ENCODE measurements around the gene MLKL.
"Not testable (repeated sequence)": the region's sequence is repeated elsewhere in the genome, so short reads cannot be mapped to it uniquely, and the experiment has no call there.

Gene MLKL

GRCh38 chr16:74731853-74732477, 31.3 kb upstream of the MLKL start:
- no peak for DNase-seq

DNA sequence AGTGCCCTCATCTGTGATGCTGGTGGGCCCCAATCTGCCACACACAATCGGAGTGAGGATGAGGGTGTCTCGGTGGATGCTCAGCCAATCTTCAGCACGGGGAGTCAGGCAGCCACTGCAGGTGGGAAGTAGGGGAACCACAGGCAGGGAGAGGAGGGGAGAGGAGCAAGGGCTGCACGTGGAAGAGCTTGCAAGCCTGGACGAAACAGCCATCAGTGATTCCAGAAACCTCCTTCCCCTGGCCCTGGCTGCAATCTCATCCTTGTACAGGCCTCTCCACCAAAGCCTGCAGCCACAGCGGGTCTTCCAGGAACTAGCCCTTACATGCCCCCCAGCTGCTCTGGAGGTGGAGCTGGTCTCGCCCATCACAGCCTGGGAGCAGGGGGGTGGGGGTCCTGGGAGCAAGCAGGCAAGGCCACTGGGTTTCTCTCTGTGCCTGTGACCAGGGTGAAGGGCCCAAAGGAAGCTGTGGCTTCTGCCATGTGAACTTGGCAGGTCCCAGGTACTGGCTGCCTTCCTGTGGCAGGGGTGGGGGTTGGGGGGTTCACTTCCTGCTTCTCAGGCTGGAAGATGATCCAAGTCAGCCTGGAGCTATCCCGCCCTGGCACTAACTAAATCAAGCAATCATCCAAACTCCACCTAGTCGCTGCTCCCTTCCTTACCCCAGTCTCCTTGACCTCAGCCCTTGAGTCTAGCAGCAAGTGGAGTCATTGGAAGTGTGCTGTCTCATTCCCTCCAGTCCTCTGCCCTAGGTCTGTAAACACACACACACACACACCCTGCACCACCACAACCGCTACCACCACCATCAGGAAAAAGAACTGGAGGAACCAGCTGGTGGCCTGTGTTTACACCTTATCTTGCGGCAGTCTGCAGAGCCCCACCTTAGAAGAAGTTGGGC, 29.4 kb upstream of the MLKL start:
- no peak for DNase-seq

DNA sequence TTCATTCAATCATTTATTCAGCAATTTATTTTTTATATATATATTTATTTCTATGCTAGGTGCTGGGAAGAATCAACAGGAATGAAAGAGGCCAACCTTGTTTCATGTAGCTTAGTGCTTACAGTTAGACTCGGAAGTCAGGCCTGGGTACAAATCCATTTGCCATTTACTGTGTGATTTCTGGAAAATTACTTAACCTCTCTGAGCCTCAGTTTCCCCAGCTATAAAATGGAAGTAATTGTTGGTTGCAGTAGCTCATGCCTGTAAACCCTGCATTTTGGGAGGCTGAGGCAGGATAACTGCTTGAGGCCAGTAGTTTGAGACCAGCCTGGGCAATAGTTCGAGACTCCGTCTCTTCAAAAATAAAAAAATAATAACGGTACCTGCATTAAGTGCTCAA, 27.2 kb upstream of the MLKL start:
- DNase-seq, result no peak

- no peak for DNase-seq
Observed at GRCh38 chr16:74726716-74727115, 26.1 kb upstream of the MLKL start.

DNA sequence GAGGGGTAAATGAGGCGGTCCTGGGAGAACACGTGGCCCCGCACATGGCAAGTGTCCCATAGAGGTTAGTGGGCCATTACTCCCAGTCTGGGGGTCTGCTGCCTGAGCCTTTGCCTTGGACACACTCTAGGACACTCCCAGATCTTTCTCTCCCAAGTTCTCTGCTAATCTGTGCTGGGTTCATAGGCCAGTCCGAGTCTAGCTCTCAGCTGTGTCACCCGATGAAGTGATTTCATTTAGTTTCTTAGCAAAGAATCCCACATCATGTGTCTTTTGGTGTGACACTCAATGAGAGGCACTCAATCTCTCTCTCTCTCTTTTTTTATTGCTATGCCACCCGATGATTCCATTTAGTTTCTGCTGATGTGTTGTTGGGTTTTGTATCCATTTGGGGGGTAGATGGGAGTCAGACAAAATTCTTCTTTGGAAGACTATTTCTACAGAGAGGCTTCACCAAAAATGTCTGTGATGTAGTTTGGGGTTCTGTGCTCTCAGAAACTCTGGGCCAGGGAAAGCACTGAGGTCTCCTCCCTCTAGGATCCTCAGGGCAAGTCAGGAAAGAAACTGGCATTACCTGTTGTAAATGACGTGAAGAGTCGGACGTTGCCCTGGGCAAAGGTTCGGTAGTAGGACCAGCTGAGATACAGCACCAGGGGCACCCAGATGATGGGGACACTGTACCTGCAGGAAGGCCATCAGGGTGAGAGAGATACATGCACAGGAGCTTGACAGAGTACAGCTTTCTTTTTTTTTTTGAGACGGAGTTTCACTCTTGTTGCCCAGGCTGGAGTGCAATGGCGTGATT, 25.2 kb upstream of the MLKL start:
- no peak for DNase-seq

- no peak for DNase-seq
Observed at GRCh38 chr16:74724820-74725549, 24.3 kb upstream of the MLKL start.

- no peak for DNase-seq
Observed at GRCh38 chr16:74723256-74723655, 22.6 kb upstream of the MLKL start.

DNA sequence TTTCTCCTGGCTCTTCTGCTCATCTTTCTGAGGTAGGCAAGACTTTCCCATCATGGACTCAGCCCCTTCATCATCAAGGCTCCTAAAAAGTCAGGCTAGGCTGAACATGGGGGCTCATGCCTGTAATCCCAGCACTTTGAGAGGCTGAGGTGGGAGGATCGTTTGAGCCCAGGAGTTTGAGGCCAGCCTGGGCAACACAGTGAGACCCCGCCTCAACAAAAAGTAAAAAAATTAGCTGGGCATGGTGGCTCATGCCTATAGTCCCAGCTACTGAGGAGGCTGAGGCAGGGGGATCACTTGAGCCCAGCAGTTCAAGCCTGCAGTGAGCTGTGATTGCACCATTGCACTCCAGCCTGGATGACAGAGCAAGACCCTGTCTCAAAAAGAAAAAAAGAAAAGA, 21.5 kb upstream of the MLKL start:
- DNase-seq, result not testable (repeated sequence)

- DNase-seq, result no peak
Observed at GRCh38 chr16:74721716-74722115, 21.1 kb upstream of the MLKL start.

DNA sequence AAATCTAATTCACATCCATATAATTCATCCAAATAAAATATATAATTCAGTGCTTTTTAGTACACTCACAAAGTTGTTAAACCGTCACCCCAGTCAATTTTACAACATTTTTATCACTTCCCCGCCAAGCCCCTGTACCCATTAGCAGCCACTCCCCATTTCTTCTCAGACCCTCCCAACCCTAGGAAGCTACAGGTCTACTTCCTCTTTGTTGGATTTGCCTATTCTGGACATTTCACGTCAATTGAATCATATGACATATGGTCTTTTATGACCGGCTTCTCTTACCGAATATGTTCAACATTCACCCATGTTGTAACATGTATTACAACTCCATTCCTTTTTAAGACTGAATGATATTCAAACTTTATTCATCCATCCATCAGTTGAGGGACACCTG, 19.9 kb upstream of the MLKL start:
- DNase-seq, result no peak

- no peak for DNase-seq
Observed at GRCh38 chr16:74718741-74719610, 18.3 kb upstream of the MLKL start.

DNA sequence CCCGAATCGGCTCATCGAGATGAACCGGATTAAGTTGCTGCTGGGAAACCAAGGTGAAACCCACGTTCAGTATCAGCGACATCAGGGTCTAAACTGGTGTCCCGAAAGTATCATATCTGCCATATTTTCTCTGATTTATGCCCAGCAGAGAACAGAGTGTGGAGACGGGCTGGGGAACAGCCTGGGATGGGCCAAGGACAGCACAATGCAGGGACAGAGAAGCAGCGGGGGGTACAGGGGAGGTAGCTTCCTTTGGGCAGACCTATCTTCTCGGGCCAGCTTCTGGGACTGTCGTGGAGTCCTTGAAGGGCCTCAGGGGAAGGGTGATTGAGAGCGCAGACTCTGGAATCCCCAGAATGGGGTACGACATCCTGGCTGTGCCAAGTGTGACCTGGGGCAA, 17.5 kb upstream of the MLKL start:
- DNase-seq, result no peak

- DNase-seq, result no peak
Observed at GRCh38 chr16:74717367-74717766, 16.7 kb upstream of the MLKL start.

GRCh38 chr16:74716355-74716754, 15.7 kb upstream of the MLKL start:
- no peak for DNase-seq

GRCh38 chr16:74713876-74714275, 13.2 kb upstream of the MLKL start:
- no peak for DNase-seq

- no peak for DNase-seq
Observed at GRCh38 chr16:74713325-74713724, 12.7 kb upstream of the MLKL start.

GRCh38 chr16:74711938-74712337, 11.3 kb upstream of the MLKL start:
- no peak for DNase-seq

DNA sequence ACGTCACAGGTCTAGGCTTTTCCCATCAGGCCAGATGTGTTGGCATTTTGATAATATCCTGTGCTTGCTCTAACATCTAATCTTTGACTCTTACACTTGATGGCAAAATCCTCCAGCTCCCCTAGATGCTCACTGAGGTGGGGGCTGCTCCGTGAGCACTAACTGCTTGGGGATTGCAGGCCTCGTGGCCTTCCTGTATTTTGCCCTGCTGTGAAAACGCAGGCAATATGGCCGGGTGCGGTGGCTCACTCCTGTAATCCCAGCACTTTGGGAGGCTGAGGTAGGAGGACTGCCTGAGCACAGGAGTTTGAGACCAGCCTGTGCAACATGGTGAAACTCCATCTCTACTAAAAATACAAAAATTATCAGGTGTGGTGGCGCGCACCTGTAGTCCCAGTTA, 9.7 kb upstream of the MLKL start:
- DNase-seq, result no peak

- DNase-seq, result peak; percentile 21 to 42
Observed at GRCh38 chr16:74709441-74709877, 8.8 kb upstream of the MLKL start.

- DNase-seq, result no peak
Observed at GRCh38 chr16:74700116-74700437, 585 bp downstream of the MLKL start.

GRCh38 chr16:74699666-74700065, 996 bp downstream of the MLKL start:
- no peak for DNase-seq

GRCh38 chr16:74698222-74698621, 2.4 kb downstream of the MLKL start:
- no peak for DNase-seq
